DOHH2 (cell line): ENCODE measurements around the gene FOXRED2.

Experiments
- CTCF ChIP-seq: fragments of 200-600 bp; sonication (generic); IDR thresholded peaks from one replicate; pipeline ENCODE4 v1.5.1; 2014; ENCODE audit warnings: antibody characterized with exemption, mild to moderate bottlenecking, low read depth, low read length; ENCODE audit not compliant: poor library complexity, severe bottlenecking
- EZH2phosphoT487 ChIP-seq: fragments of 200-600 bp; sonication (generic); IDR thresholded peaks from 2 replicates; pipeline ENCODE4 v1.6.1; 2017; ENCODE audit warnings: borderline replicate concordance, mild to moderate bottlenecking, antibody characterized with exemption, low read length, moderate library complexity, mixed read lengths

- TF ChIP-seq CTCF (no peak), EZH2phosphoT487 (no peak)
These were observed 22.2 kb upstream of the FOXRED2 start, which contains the start of gene EIF3D for GRCh38 chr22:36528795-36529751.
